Stimulated activated CD4-positive, alpha-beta T cell treated with anti-CD3 and anti-CD28 coated beads, Interleukin-15, amount 100 ng/mL, for 24 hours (primary cell): ENCODE data around the gene MPRIP.
"Not testable (repeated sequence)": the region's sequence is repeated elsewhere in the genome, so short reads cannot be mapped to it uniquely, and the experiment has no call there.

Experiments used
- DNase-seq: peaks from one replicate; pipeline ENCODE4 v3.0.0-alpha.2; 2020

Gene MPRIP

DNA sequence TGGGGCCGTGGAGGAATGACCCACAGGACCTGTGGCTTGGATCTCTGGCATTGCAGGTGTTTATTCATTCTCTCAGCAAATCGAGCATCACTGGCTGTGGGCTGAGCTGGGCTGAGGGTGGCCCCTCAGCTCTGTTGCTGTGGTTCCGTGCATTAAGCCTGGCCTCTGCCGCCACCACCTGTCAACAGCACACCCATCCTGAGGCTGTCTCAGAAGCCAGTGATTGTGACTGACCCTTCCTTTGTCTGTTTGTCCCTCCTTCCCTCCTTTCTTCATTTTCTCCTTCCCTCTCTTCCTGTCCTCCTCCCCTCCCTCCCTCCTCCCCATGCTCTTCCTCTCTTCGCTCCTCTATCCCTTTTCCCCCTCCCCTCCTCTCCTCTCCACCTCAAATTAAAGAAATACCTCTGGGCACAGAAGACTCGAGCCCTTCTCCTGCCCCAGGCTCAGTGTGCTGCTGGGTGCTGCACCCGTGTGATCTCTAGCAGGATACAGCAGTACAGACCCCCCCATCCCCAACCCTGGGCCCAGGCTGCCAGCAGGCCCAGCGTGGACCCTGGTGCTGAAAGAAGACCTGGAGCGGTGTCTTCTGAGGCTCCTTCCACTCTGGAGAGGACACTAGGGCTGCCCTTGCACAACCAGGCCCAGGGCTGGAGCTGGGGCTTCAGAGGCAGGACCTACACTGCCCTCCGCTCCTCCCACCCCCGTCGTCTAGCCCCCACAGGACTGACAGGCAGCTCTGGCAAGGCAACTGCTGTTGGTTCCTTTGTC lies 88.0 kb downstream of the MPRIP start:
- DNase-seq: no peak

- DNase-seq: no peak
Observed at GRCh38 chr17:17131839-17132238, 89.6 kb downstream of the MPRIP start.

DNA sequence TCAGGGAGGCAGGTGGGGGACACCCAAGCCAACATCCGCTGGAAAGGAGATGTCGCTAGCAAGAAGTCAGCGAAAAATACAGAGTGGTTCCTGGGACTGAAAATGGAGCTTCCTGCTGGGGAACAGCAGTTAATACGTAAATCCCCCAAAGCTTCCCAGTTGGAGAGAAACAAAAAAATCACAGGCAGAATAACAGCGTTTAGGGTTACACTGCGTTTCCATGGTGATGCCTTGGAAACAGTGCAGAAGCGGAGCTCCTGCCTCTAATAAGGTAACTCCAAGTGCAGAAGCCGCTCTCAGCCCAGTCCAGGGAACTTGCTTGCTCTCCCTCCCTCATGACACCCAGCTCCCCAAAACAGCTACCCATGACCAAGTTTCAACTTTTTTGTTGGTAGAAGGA lies 90.5 kb downstream of the MPRIP start:
- no peak for DNase-seq

GRCh38 chr17:17134051-17134956 lies 92.0 kb downstream of the MPRIP start:
- no peak for DNase-seq

GRCh38 chr17:17134957-17135333 lies 92.7 kb downstream of the MPRIP start:
- no peak for DNase-seq

GRCh38 chr17:17136221-17136620 lies 94.0 kb downstream of the MPRIP start:
- not testable (repeated sequence) for DNase-seq

DNA sequence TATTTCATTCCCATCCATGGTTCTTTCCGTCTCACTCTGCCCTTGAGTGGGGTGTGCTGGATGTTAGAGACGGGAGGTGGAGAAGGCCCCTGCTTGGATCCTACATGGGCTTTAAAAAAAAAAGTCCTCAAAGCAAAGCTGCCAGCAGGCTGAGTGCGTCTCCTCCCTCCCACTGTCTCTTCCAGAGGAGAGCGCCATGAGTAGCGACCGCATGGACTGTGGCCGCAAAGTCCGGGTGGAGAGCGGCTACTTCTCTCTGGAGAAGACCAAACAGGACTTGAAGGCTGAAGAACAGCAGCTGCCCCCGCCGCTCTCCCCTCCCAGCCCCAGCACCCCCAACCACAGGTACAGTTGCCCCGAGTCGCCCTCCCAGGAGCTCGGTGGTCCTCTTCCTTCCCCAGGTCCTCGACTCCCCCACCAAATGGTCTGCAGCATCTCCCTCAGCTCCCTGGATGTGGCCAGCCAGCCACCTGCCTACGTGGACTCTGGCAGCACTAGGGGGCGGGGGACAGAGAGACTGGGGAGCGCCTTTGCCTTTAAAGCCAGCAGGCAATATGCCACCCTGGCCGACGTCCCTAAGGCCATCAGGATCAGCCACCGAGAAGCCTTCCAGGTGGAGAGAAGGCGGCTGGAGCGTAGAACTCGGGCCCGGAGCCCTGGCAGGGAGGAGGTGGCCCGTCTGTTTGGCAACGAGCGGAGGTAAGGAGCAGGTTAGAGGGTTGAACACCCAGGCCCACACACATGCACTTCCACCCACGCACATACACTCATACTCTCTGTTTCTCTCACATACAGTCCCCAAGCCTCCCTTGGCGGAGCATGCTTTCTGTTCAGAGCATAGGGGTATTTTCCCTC lies 95.7 kb downstream of the MPRIP start:
- DNase-seq: no peak

DNA sequence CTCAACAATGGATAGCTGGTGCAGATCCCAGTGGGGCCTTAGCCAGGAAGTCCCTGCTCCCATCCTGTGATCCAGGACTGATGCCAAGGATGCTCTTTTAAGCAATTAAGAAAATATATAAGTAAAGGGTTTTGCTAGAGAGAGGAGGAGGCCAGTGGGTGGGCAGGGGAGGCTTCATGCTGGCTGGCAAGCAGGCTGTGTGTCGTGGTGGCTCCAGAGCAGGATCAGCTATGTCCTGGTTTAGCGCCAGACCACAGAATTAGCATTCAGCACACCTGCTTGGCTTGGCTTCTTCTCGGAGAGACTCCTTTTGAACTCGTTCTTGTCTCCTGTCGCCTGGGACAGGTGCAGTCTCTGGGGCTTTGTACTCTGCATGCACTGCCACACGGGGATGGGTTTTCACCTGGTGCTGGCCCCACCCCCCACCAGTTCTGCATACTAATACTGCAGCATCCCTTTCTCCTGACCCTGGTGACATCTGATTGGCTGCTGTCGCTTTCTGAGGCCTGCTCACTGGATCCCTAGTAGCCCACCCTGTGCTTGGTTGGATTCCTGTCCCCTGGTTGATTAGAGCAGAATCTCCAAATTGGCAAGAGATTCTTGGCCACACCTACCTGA lies 97.8 kb downstream of the MPRIP start:
- DNase-seq: no peak

GRCh38 chr17:17140590-17140980 lies 98.3 kb downstream of the MPRIP start:
- no peak for DNase-seq

GRCh38 chr17:17141279-17141678 lies 99.0 kb downstream of the MPRIP start:
- no peak for DNase-seq

- DNase-seq: peak; percentile 57
Observed at GRCh38 chr17:17141860-17142552, 99.7 kb downstream of the MPRIP start.

DNA sequence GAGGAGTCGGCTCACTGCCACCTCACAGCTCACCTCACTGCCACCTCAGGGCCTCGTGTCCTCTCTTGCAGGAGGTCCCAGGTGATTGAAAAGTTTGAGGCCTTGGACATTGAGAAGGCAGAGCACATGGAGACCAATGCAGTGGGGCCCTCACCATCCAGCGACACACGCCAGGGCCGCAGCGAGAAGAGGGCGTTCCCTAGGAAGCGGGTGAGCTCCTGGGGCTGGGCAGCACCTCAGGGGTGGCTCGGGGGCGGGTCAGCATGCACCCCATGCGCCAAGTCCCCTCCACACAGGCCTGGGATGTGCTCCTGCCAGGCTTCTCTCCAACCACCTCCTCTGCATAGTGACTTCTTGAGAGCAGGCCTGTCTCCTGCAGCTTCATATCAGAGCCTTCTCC lies 100.3 kb downstream of the MPRIP start:
- DNase-seq: no peak

- no peak for DNase-seq
Observed at GRCh38 chr17:17143501-17143900, 101.2 kb downstream of the MPRIP start.

GRCh38 chr17:17144061-17144460 lies 101.8 kb downstream of the MPRIP start:
- DNase-seq: no peak

GRCh38 chr17:17144916-17145665 lies 102.8 kb downstream of the MPRIP start:
- no peak for DNase-seq

DNA sequence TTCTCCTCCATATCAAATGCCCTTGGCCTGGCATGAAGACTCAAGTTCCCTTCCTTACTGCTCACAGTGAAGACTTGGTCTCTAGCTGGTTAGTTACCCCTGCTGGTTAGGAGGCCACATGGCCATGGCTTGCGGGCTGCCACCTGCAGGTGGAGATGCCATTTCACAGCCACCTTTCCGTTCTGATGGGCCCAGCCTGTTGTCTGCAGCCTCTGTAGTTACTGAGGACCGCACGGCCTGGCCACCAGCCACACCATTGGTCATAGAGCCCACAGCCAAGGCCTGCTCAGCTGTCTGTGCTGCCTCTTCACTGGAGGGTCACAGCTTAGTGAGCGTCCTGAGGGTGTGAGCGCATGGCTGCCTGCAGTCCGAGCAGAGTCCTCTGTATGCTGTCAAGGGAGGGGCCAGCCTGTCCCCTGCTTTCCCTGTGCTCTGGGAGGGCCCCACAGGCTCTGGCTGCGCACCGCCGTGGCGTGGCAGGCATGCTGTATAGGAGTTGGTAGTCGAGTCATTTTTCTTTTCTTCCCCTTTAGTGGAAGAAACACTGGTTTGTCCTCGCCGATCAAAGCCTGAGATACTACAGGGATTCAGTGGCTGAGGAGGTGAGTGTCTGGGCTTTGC lies 104.6 kb downstream of the MPRIP start:
- DNase-seq: peak; percentile 38

GRCh38 chr17:17147821-17148220 lies 105.6 kb downstream of the MPRIP start:
- no peak for DNase-seq

GRCh38 chr17:17149520-17150447 lies 107.5 kb downstream of the MPRIP start:
- DNase-seq: no peak

DNA sequence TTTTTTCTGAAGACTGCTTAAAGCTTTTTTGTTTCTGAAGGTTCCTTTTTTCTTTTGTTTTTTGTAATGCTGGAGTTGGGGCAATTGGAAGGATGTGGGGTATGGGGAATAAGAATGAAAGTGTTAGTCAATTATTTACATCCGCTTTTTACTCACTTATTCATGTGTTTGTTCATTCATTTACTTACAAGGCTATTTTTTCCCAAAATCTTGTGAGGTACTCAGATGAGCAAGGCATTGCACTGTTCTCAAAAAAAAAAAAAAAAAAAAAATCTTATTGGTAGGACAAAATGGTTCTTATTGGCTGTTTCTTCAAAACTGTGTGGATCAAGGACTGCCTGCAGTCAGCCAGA lies 108.2 kb downstream of the MPRIP start:
- DNase-seq: no peak

- peak; percentile 41 for DNase-seq
Observed at GRCh38 chr17:17151055-17151454, 108.8 kb downstream of the MPRIP start.
